GM12801 (cell line): ENCODE results near the gene VEGFB.

Experiments used
- TF ChIP-seq, protein P1 (sequence below): IDR thresholded peaks from one replicate; pipeline ENCODE4 v1.5.1; 2011; ENCODE audit warnings: control low read depth; ENCODE audit not compliant: insufficient read length; ENCODE audit errors: extremely low read depth

VEGFB gene

GRCh38 chr11:64208086-64208795, 26.1 kb upstream of the VEGFB start:
- TF ChIP-seq, protein P1, sequence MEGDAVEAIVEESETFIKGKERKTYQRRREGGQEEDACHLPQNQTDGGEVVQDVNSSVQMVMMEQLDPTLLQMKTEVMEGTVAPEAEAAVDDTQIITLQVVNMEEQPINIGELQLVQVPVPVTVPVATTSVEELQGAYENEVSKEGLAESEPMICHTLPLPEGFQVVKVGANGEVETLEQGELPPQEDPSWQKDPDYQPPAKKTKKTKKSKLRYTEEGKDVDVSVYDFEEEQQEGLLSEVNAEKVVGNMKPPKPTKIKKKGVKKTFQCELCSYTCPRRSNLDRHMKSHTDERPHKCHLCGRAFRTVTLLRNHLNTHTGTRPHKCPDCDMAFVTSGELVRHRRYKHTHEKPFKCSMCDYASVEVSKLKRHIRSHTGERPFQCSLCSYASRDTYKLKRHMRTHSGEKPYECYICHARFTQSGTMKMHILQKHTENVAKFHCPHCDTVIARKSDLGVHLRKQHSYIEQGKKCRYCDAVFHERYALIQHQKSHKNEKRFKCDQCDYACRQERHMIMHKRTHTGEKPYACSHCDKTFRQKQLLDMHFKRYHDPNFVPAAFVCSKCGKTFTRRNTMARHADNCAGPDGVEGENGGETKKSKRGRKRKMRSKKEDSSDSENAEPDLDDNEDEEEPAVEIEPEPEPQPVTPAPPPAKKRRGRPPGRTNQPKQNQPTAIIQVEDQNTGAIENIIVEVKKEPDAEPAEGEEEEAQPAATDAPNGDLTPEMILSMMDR: no peak

- TF ChIP-seq, protein P1: no peak
Measured at GRCh38 chr11:64208796-64209562, 25.4 kb upstream of the VEGFB start.

DNA sequence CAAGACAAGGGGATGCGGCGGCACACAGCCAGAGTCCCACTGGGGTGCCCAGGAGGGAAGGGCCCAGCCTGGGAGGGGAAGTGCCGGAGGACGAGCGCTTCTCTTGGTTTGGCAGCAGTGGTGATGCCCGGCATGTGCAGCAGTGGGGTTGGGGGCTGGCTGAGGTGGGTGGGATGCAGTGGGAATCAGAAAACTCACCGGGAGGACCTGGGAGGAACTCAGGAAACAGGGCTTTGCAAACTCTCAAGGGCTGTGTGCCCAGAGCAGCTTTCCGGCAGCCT, 24.9 kb upstream of the VEGFB start:
- TF ChIP-seq, protein P1: no peak

DNA sequence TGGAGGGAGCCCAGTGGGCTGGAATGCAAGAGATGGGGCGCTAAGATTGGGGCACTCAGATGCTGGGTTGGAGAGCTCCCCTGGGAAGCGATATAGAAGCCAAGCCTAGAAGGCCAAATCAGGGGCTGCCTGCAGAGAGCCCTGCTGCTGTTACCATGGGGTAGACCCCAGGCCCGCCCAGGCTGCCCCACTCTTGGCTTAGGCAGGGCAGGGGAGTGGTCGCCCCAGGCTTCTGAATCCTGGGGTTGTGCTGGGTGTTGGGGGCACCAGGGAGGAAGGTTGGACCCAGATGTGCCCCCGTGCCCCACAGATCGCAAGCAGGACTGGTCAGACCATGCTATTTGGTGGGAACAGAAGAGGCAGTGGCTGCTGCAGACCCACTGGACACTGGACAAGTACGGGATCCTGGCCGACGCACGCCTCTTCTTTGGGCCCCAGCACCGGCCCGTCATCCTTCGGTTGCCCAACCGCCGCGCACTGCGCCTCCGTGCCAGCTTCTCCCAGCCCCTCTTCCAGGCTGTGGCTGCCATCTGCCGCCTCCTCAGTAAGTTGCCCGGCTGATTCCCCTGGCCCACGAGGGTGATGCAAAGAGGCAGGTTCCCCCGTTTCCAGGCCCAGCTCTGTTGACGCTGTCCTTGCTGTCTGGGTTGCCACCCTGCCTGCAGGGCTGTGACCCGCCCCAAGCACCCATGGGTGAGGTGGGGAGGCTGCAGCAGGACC, 23.9 kb upstream of the VEGFB start:
- TF ChIP-seq, protein P1: no peak

GRCh38 chr11:64211181-64211872, 23.1 kb upstream of the VEGFB start:
- TF ChIP-seq, protein P1: no peak

- TF ChIP-seq, protein P1: no peak
Measured at GRCh38 chr11:64216879-64217278, 17.5 kb upstream of the VEGFB start.

GRCh38 chr11:64218628-64219353, 15.6 kb upstream of the VEGFB start:
- TF ChIP-seq, protein P1: no peak
